Testis (tissue), 3 donors: ENCODE data around the gene GNAO1. TPM values are rescaled to one million over a fixed set of nuclear protein-coding genes. Genes with fewer than 3 reads are reported as not detected.

ENCODE experiments used
- DNase-seq: peaks from one replicate; pipeline ENCODE4 v3.0.0-alpha.2; 2019
- H3K27ac ChIP-seq, 2 donors: fragments of 200-600 bp; sonication (generic); one replicate each; pipeline ENCODE4 v1.5.1; 2019
- H3K27me3 ChIP-seq: fragments of 200-600 bp; sonication (generic); one replicate; pipeline ENCODE4 v1.5.1; 2019
- H3K36me3 ChIP-seq: fragments of 200-600 bp; sonication (generic); one replicate; pipeline ENCODE4 v1.5.1; 2017; ENCODE audit warnings: low read depth; ENCODE audit errors: missing control alignments
- H3K4me1 ChIP-seq: fragments of 200-600 bp; sonication (generic); one replicate; pipeline ENCODE4 v1.5.1; 2019
- H3K4me3 ChIP-seq, 2 donors: fragments of 200-600 bp; sonication (generic); one replicate each; pipeline ENCODE4 v1.5.1; 2017 to 2019
- H3K9me3 ChIP-seq: fragments of 200-600 bp; sonication (generic); one replicate; pipeline ENCODE4 v1.5.1; 2017
- POLR2A ChIP-seq: fragments of 450-650 bp; IDR thresholded peaks from one replicate; pipeline ENCODE4 v1.6.1; 2017; ENCODE audit warnings: antibody characterized with exemption, mild to moderate bottlenecking, moderate library complexity
- WGBS, 2 donors: methylation state at CpG; one replicate each; pipeline ENCODE4 v1.1.5; 2018; 5-methylcytosine and 5-hydroxymethylcytosine counted together
- intact Hi-C: fragments of 100-400 bp; cut with DNase I; formaldehyde crosslinking; loops from one replicate; pipeline ENCODE4 v1.15.1; 2023; ENCODE audit warnings: low total_unique reads
- polyA plus RNA-seq: library from polyadenylated mRNA; stranded (reverse); fragments of 350-450 nt; fragmentation: Illumina TruSeq; extraction: RNeasy Lipid Tissue Mini Kit (QIAGEN cat#74804); gene quantifications from one replicate; pipeline ENCODE4 v1.2.3, GENCODE V29; 2014; ENCODE audit warnings: low read depth, low replicate concordance; ENCODE audit not compliant: insufficient read depth
- total RNA-seq, 2 donors: library from RNA; depleted of rRNA; stranded (reverse); fragments of >200 nt; gene quantifications; one replicate each; pipeline ENCODE4 v1.2.3, GENCODE V29; 2016
- TF ChIP-seq, protein P1 (sequence below), 3 experiments: fragments of 450-650 bp in 2 of 3; fragments of 200-600 bp in 1 of 3; sonication (generic) in 1 of 3; IDR thresholded peaks; one replicate each; pipeline ENCODE4 v1.5.1; 2016 to 2019; ENCODE audit warnings: antibody characterized with exemption in 3 of 3, mild to moderate bottlenecking in 2 of 3, moderate library complexity in 1 of 3

Gene GNAO1
- total and polyA plus RNA-seq, 3 donors from 2014 or later, result 28.6 to 37.1 (median 33.3) TPM

GRCh38 chr16:56288019-56288418 lies 96.7 kb downstream of the GNAO1 start:
- Histone ChIP-seq H3K27ac (no peak overlapping the region), H3K36me3 (no peaks in the 10 kb centered on the region), H3K9me3 (no peaks in the 10 kb centered on the region), H3K4me3 (no peak overlapping the region), H3K27me3 (no peaks in the 10 kb centered on the region), H3K4me1 (no peaks in the 10 kb centered on the region)
- no peak for TF ChIP-seq POLR2A
- TF ChIP-seq, protein P1, sequence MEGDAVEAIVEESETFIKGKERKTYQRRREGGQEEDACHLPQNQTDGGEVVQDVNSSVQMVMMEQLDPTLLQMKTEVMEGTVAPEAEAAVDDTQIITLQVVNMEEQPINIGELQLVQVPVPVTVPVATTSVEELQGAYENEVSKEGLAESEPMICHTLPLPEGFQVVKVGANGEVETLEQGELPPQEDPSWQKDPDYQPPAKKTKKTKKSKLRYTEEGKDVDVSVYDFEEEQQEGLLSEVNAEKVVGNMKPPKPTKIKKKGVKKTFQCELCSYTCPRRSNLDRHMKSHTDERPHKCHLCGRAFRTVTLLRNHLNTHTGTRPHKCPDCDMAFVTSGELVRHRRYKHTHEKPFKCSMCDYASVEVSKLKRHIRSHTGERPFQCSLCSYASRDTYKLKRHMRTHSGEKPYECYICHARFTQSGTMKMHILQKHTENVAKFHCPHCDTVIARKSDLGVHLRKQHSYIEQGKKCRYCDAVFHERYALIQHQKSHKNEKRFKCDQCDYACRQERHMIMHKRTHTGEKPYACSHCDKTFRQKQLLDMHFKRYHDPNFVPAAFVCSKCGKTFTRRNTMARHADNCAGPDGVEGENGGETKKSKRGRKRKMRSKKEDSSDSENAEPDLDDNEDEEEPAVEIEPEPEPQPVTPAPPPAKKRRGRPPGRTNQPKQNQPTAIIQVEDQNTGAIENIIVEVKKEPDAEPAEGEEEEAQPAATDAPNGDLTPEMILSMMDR (IDR thresholded peaks at IDR 0.05), result no peak
- 87 to 93% methylated on average over 7 of the region's 7 CpGs for WGBS, 2 donors
- DNase-seq, result no peak
- intact Hi-C loops, result no loop called here

DNA sequence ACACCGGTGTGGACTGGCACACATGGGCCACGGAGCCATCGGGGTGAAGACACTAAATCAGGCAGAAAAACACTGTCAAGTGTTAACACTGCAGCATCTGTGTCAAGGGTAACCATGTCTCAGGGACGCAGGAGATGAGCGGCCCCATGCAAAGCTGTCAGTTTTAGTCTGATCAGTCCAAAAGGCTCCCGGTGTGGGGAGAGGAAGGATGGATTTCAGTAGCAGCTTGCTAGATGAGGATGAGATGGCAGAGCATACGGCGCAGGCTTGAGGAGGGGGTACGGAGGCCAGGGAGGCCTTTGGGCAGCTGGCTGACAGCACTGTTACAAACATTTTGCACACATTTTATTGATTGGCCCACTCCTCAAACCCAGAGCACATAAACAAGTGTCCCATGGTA lies 98.1 kb downstream of the GNAO1 start:
- DNase-seq, result no peak
- WGBS, 2 donors, result 91 to 93% methylated on average over 9 of the region's 9 CpGs
- H3K27ac ChIP-seq, result no peak overlapping the region
- H3K4me3 ChIP-seq, result no peak overlapping the region
- no peaks in the 10 kb centered on the region for H3K4me1 ChIP-seq
- H3K27me3 ChIP-seq, result no peaks in the 10 kb centered on the region
- TF ChIP-seq, protein P1 (IDR thresholded peaks at IDR 0.05), result no peak
- TF ChIP-seq POLR2A, result no peak
- intact Hi-C loops, result no loop called here
- H3K9me3 ChIP-seq, result no peaks in the 10 kb centered on the region
- no peaks in the 10 kb centered on the region for H3K36me3 ChIP-seq

DNA sequence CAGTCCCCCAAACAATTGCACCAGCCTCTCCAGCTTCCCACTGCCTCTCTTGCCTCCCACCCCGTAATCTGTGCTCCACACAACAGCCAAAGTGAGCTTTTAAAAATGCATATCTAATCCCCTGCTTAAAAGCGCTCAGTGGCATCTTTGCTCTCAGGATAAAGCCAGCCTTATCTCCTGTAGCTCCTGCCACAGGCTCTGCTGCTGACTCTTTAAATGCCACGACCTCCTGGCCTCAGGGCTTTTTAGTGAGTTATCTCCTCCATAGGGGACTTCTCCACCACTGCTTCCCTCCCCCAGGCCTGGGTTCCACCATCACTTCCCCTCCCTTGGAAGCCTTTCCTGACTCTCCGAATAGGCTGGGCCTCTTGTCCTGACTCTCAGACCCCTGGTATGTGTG lies 98.6 kb downstream of the GNAO1 start:
- Histone ChIP-seq H3K27me3 (no peaks in the 10 kb centered on the region), H3K4me3 (no peak overlapping the region), H3K9me3 (no peaks in the 10 kb centered on the region), H3K36me3 (no peaks in the 10 kb centered on the region), H3K27ac (no peak overlapping the region), H3K4me1 (no peaks in the 10 kb centered on the region)
- TF ChIP-seq POLR2A, result no peak
- TF ChIP-seq, protein P1 (IDR thresholded peaks at IDR 0.05), result no peak
- DNase-seq, result no peak
- intact Hi-C loops, result no loop called here
- WGBS, 2 donors, result 74 to 82% methylated on average over 4 of the region's 4 CpGs

DNA sequence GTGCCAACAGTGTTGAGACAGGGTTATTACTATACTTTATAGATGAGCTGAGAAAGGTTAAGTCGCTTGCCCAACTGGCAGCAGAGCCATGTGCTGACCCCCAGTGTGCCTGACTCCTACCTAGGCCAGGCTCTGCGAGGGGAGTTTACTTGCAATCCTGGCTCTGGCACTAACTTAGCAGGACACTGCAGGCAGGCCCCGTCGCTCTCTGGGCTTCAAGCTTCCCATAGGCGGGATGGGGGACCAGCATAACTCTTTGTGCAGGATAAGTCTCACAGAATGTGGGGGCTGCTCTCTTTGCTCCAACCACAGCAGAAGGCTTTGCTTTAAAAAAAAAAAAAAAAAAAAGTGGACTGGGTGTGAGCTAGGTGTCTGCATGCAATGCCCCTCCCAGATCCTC lies 102.7 kb downstream of the GNAO1 start:
- H3K36me3 ChIP-seq, result no peaks in the 10 kb centered on the region
- intact Hi-C loops, result no loop called here
- no peak overlapping the region for H3K27ac ChIP-seq
- no peak overlapping the region for H3K4me3 ChIP-seq
- DNase-seq, result no peak
- 93 to 98% methylated on average over 5 of the region's 5 CpGs for WGBS, 2 donors
- H3K27me3 ChIP-seq, result no peaks in the 10 kb centered on the region
- peaks cover 5% of the 10 kb centered on the region for H3K4me1 ChIP-seq
- no peaks in the 10 kb centered on the region for H3K9me3 ChIP-seq
- no peak for TF ChIP-seq POLR2A
- TF ChIP-seq, protein P1 (IDR thresholded peaks at IDR 0.05), result no peak

GRCh38 chr16:56294579-56294978 lies 103.3 kb downstream of the GNAO1 start:
- Histone ChIP-seq H3K27me3 (no peaks in the 10 kb centered on the region), H3K4me3 (no peak overlapping the region), H3K27ac (no peak overlapping the region), H3K9me3 (no peaks in the 10 kb centered on the region), H3K4me1 (peaks cover 11% of the 10 kb centered on the region), H3K36me3 (no peaks in the 10 kb centered on the region)
- WGBS, 2 donors, result 42 to 62% methylated on average over 2 of the region's 2 CpGs
- no peak for DNase-seq
- intact Hi-C loops, result no loop called here
- TF ChIP-seq POLR2A, result no peak
- TF ChIP-seq, protein P1 (IDR thresholded peaks at IDR 0.05), result no peak
